HCT116 (cell line): ENCODE results near the gene PNP. TPM values are rescaled to one million over a fixed set of nuclear protein-coding genes. Genes with fewer than 3 reads are reported as not detected.

Experiments used
- ATAC-seq: fragments of 200-7000 bp; cut with Tn5 transposase; 2 replicates; pipeline ENCODE4 v1.9.1; 2020; ENCODE audit warnings: mild to moderate bottlenecking, moderate library complexity
- BruUV-seq: library from RNA; stranded (reverse); fragments of 400-500 nt; replicated peaks from 2 replicates; lab custom pipeline; 2021; lab: Mats Ljungman, UMichigan
- CTCF ChIA-PET: fragments of 300-600 bp; sonication (Branson Sonifier 250); formaldehyde crosslinking; loops from one replicate; lab custom pipeline; 2021; ENCODE audit warnings: antibody characterized with exemption; lab: Charles Lee
- POLR2A ChIA-PET: fragments of 300-600, 350-600 bp; sonication (Branson Sonifier 250); formaldehyde crosslinking; loops from one replicate; lab custom pipeline; 2021; ENCODE audit warnings: antibody characterized with exemption; lab: Charles Lee
- RAD21 ChIA-PET, 2 experiments: fragments of 300-600 bp; sonication (Branson Sonifier 250); formaldehyde crosslinking; loops; one replicate each; lab custom pipeline; 2023; ENCODE audit warnings: low total read pairs in 2 of 2; ENCODE audit not compliant: uncharacterized antibody in 2 of 2, unreplicated experiment in 2 of 2, low non-redundant PET in 1 of 2; lab: Charles Lee
- DNase-seq: peaks from one replicate; pipeline ENCODE4 v3.0.0-alpha.2; 2010; ENCODE audit warnings: low read depth, low spot score
- H2AFZ ChIP-seq: fragments of 200-600 bp; shearing (Covaris generic), sonication (generic); 2 replicates; pipeline ENCODE4 v1.6.1; 2017; ENCODE audit warnings: low read depth, mixed run types, mixed read lengths, antibody characterized with exemption, low read length; ENCODE audit not compliant: poor library complexity, severe bottlenecking
- H3K27ac ChIP-seq: 2 replicates; pipeline ENCODE4 v1.5.1; 2012; ENCODE audit warnings: low read depth, low read length
- H3K27me3 ChIP-seq: fragments of 200-600 bp; sonication (generic); 2 replicates; pipeline ENCODE4 v1.6.1; 2016; ENCODE audit warnings: mixed run types, low read length, mixed read lengths; ENCODE audit not compliant: insufficient read depth
- H3K36me3 ChIP-seq, 2 experiments: fragments of 200-500 bp in 1 of 2; fragments of 200-600 bp in 1 of 2; sonication (Bioruptor generic) in 1 of 2; sonication (generic) in 1 of 2; 2 replicates each; pipeline versions ENCODE4 v1.5.1 to v1.6.1; 2014 to 2016; ENCODE audit warnings: low read length in 2 of 2, inconsistent platforms in 1 of 2, mixed read lengths in 1 of 2, mixed run types in 1 of 2; ENCODE audit not compliant: insufficient read depth in 2 of 2, control insufficient read depth in 1 of 2
- H3K4me1 ChIP-seq, 2 experiments: fragments of 200-600 bp in 1 of 2; sonication (generic) in 1 of 2; 2 replicates each; pipeline versions ENCODE4 v1.5.1 to v1.6.1; 2012 to 2017; ENCODE audit warnings: low read length in 2 of 2, inconsistent platforms in 1 of 2, mild to moderate bottlenecking in 1 of 2, mixed read lengths in 1 of 2, mixed run types in 1 of 2, moderate library complexity in 1 of 2; ENCODE audit not compliant: insufficient read depth in 2 of 2, control insufficient read depth in 1 of 2
- H3K4me2 ChIP-seq: fragments of 200-600 bp; sonication (generic); 2 replicates; pipeline ENCODE4 v1.6.1; 2017; ENCODE audit warnings: mixed run types, low read length, mixed read lengths
- H3K4me3 ChIP-seq, 2 experiments: fragments of 200-600 bp in 1 of 2; sonication (generic) in 1 of 2; replicated peaks in 1 of 2; 2 replicates each; pipeline ENCODE4 v1.5.1; 2011 to 2016; ENCODE audit warnings: low read length in 2 of 2, control low read depth in 1 of 2, low read depth in 1 of 2, mild to moderate bottlenecking in 1 of 2, mixed read lengths in 1 of 2, mixed run types in 1 of 2
- H3K79me2 ChIP-seq: fragments of 200-600 bp; sonication (generic); 2 replicates; pipeline ENCODE4 v1.6.1; 2017; ENCODE audit warnings: mild to moderate bottlenecking, mixed run types, low read length, moderate library complexity, mixed read lengths; ENCODE audit not compliant: insufficient read depth
- H3K9ac ChIP-seq: fragments of 200-600 bp; sonication (generic); 2 replicates; pipeline ENCODE4 v1.6.1; 2016; ENCODE audit warnings: low read length, mixed read lengths
- H3K9me2 ChIP-seq: fragments of 200-600 bp; sonication (generic), shearing (Covaris generic); 2 replicates; pipeline ENCODE4 v1.6.1; 2017; ENCODE audit warnings: mixed run types, mild to moderate bottlenecking, moderate library complexity; ENCODE audit not compliant: insufficient read depth
- H3K9me3 ChIP-seq, 2 experiments: fragments of 200-500 bp in 1 of 2; fragments of 200-600 bp in 1 of 2; sonication (Bioruptor generic) in 1 of 2; sonication (generic) in 1 of 2; 2 replicates each; pipeline ENCODE4 v1.6.1; 2014 to 2017; ENCODE audit warnings: low read length in 2 of 2, mixed read lengths in 2 of 2, inconsistent platforms in 1 of 2, low read depth in 1 of 2, mild to moderate bottlenecking in 1 of 2, mixed run types in 1 of 2, moderate library complexity in 1 of 2; ENCODE audit not compliant: control insufficient read depth in 1 of 2, insufficient read depth in 1 of 2
- H4K20me1 ChIP-seq: fragments of 200-600 bp; sonication (generic), shearing (Covaris generic); 2 replicates; pipeline ENCODE4 v1.6.1; 2017; ENCODE audit warnings: mixed run types, mild to moderate bottlenecking, moderate library complexity; ENCODE audit not compliant: insufficient read depth
- CBX3 ChIP-seq: IDR thresholded peaks from 2 replicates; pipeline ENCODE4 v1.6.1; 2012; ENCODE audit warnings: low read depth
- EZH2 ChIP-seq: fragments of 200-600 bp; sonication (generic); IDR thresholded peaks from 2 replicates; pipeline ENCODE4 v1.6.1; 2017; ENCODE audit warnings: antibody characterized with exemption, mixed run types
- POLR2AphosphoS5 ChIP-seq: IDR thresholded peaks from 2 replicates; pipeline ENCODE4 v1.6.1; 2011; ENCODE audit warnings: mild to moderate bottlenecking, low read depth, low read length, moderate library complexity
- RAD21 ChIP-seq: IDR thresholded peaks from 2 replicates; pipeline ENCODE4 v1.6.1; 2012; ENCODE audit warnings: low read depth, mild to moderate bottlenecking
- SIN3A ChIP-seq: IDR thresholded peaks from 2 replicates; pipeline ENCODE4 v1.6.1; 2012; ENCODE audit warnings: low read depth
- YY1 ChIP-seq: IDR thresholded peaks from 2 replicates; pipeline ENCODE4 v1.6.1; 2011; ENCODE audit warnings: low read length, low read depth, moderate library complexity, mild to moderate bottlenecking; ENCODE audit not compliant: insufficient replicate concordance; ENCODE audit errors: extremely low read depth
- ZNF274 ChIP-seq: fragments of 200-500 bp; sonication (Bioruptor generic); IDR thresholded peaks from 2 replicates; pipeline ENCODE4 v1.6.1; 2014; ENCODE audit warnings: mild to moderate bottlenecking, low read depth, low read length, inconsistent platforms
- intact Hi-C: fragments of 100-400 bp; cut with micrococcal nuclease; formaldehyde crosslinking; loops from 2 replicates; pipeline ENCODE4 v1.10.0; 2022
- total RNA-seq: library from RNA; stranded (reverse); gene quantifications from one replicate; pipeline ENCODE4 v1.2.1, GENCODE V29; 2021; ENCODE audit not compliant: unreplicated experiment
- TF ChIP-seq, protein P1 (sequence below), 3 experiments: fragments of 200-600 bp in 1 of 3; sonication (generic) in 1 of 3; IDR thresholded peaks in 2 of 3; conservative IDR thresholded peaks in 1 of 3; 2 replicates each; pipeline ENCODE4 v1.5.1; 2012 to 2017; ENCODE audit warnings: low read depth in 2 of 3, low read length in 2 of 3, antibody characterized with exemption in 1 of 3, borderline replicate concordance in 1 of 3, control low read depth in 1 of 3, mild to moderate bottlenecking in 1 of 3, mixed read lengths in 1 of 3, mixed run types in 1 of 3, moderate library complexity in 1 of 3; ENCODE audit not compliant: insufficient read depth in 1 of 3
- TF ChIP-seq, protein P2 (sequence below): IDR thresholded peaks from 2 replicates; pipeline ENCODE4 v1.6.1; 2012

PNP gene
- total RNA-seq, 1 experiment from 2014 or later = 63.0 TPM

DNA sequence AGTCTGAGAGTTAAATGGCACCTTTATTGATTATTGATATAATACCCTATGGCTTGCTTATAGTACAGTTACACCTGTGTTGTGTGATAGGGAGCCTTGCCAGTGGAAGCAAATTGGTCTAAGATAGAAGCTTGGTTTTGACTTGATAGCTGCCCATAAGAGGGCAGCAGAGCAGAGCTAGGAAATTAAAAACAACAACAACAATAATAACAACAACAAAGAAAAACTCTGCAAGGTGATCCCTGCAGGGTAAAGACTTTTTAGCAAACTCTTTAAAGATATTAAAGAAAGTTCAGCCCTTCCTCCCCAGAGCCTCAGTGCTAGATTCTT lies 18.2 kb downstream of the PNP start:
- RAD21 ChIA-PET = no interaction called here
- intact Hi-C loops = loop anchor here (1.0 kb wide), 1 partner anchor 119 kb away; no protein-coding TSS in a partner anchor
- peaks cover 7 to 25% of the 10 kb centered on the region in 2 experiments; a peak in 3 of 4 replicates for H3K4me1 ChIP-seq
- H2AFZ ChIP-seq = no peak overlapping the region
- no peaks in the 10 kb centered on the region for H3K9me3 ChIP-seq
- peak; percentile 54; the same call in 1 of the 2 replicates for ATAC-seq
- no peaks in the 10 kb centered on the region for H3K36me3 ChIP-seq
- H3K79me2 ChIP-seq = no peaks in the 10 kb centered on the region
- CTCF ChIA-PET = interaction anchor here (1.0 to 1.8 kb wide), 7 partner anchors 11 to 121 kb away, joined by 3 to 7 read pairs (median 4); partner anchors contain the start of genes APEX1, PIP4P1 and TEP1
- H3K9ac ChIP-seq = no peak overlapping the region
- POLR2A ChIA-PET = interaction anchor here (0.9 to 1.7 kb wide), 4 partner anchors 14 to 144 kb away, joined by 3 to 10 read pairs (median 3); partner anchors contain the start of gene PARP2
- DNase-seq = no peak
- no peak overlapping the region for H3K4me3 ChIP-seq
- H3K27ac ChIP-seq = no peak overlapping the region
- no peaks in the 10 kb centered on the region for H4K20me1 ChIP-seq
- no peaks in the 10 kb centered on the region for H3K27me3 ChIP-seq
- TF ChIP-seq YY1 (no peak), SIN3A (no peak), POLR2AphosphoS5 (no peak), RAD21 (peak; percentile 44; the same call in 1 of the 2 replicates), EZH2 (no peak), CBX3 (no peak), ZNF274 (no peak)
- TF ChIP-seq, protein P1, sequence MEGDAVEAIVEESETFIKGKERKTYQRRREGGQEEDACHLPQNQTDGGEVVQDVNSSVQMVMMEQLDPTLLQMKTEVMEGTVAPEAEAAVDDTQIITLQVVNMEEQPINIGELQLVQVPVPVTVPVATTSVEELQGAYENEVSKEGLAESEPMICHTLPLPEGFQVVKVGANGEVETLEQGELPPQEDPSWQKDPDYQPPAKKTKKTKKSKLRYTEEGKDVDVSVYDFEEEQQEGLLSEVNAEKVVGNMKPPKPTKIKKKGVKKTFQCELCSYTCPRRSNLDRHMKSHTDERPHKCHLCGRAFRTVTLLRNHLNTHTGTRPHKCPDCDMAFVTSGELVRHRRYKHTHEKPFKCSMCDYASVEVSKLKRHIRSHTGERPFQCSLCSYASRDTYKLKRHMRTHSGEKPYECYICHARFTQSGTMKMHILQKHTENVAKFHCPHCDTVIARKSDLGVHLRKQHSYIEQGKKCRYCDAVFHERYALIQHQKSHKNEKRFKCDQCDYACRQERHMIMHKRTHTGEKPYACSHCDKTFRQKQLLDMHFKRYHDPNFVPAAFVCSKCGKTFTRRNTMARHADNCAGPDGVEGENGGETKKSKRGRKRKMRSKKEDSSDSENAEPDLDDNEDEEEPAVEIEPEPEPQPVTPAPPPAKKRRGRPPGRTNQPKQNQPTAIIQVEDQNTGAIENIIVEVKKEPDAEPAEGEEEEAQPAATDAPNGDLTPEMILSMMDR (IDR thresholded peaks at IDR 0.05 in 2 of 3, conservative IDR thresholded peaks at IDR 0.05 in 1 of 3; ENCODE audit: borderline replicate concordance in 1 of 3, insufficient read depth in 1 of 3, low read depth in 2 of 3, low read length in 2 of 3) = peak; percentile 22 to 42 (median 36); a peak in 4 of 6 replicates
- TF ChIP-seq, protein P2, sequence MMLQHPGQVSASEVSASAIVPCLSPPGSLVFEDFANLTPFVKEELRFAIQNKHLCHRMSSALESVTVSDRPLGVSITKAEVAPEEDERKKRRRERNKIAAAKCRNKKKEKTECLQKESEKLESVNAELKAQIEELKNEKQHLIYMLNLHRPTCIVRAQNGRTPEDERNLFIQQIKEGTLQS = no peak
- no peaks in the 10 kb centered on the region for H3K9me2 ChIP-seq
- H3K4me2 ChIP-seq = no peak overlapping the region
- no TSS peak for BruUV-seq
